CD4-positive, alpha-beta T cell (primary cell): ENCODE measurements around the gene PCDHGA9. TPM values are rescaled to one million over a fixed set of nuclear protein-coding genes. Genes with fewer than 3 reads are reported as not detected.

ENCODE experiments used
- ATAC-seq: fragments of 200-7000 bp; cut with Tn5 transposase; one replicate; pipeline ENCODE4 v1.10.0; 2022; ENCODE audit warnings: mild to moderate bottlenecking; ENCODE audit not compliant: poor library complexity
- CTCF ChIA-PET: fragments of 350-600 bp; sonication (Branson Sonifier 250); formaldehyde crosslinking; loops from one replicate; lab custom pipeline; 2021; ENCODE audit warnings: antibody characterized with exemption, inconsistent platforms; lab: Charles Lee
- POLR2A ChIA-PET: fragments of 350-600 bp; sonication (Branson Sonifier 250); formaldehyde crosslinking; loops from one replicate; lab custom pipeline; 2021; ENCODE audit warnings: antibody characterized with exemption, inconsistent platforms; lab: Charles Lee
- DNase-seq, 14 experiments: peaks; one replicate each; pipeline ENCODE4 v3.0.0-alpha.2; 2013 to 2020; ENCODE audit warnings: mixed read lengths in 2 of 14
- H3K27ac ChIP-seq, 2 donors: one replicate each; pipeline versions ENCODE4 v1.5.1 to v1.7.0; 2013; ENCODE audit warnings: low read length in 2 of 2, low read depth in 1 of 2, mild to moderate bottlenecking in 1 of 2
- H3K27me3 ChIP-seq, 2 experiments: 1 replicate in 1 of 2; 2 replicates in 1 of 2; pipeline versions ENCODE4 v1.6.1 to v1.7.0; 2013; ENCODE audit warnings: low read length in 2 of 2, control low read depth in 1 of 2, mild to moderate bottlenecking in 1 of 2, moderate library complexity in 1 of 2; ENCODE audit not compliant: insufficient read depth in 2 of 2, control insufficient read depth in 1 of 2
- H3K36me3 ChIP-seq: one replicate; pipeline ENCODE4 v1.6.1; 2013; ENCODE audit warnings: low read length, control low read depth; ENCODE audit not compliant: insufficient read depth
- H3K4me1 ChIP-seq: one replicate; pipeline ENCODE4 v1.6.1; 2013; ENCODE audit warnings: low read length, control low read depth; ENCODE audit not compliant: insufficient read depth
- H3K4me3 ChIP-seq: one replicate; pipeline ENCODE4 v1.5.1; 2013; ENCODE audit warnings: mild to moderate bottlenecking, low read length, moderate library complexity
- H3K9me3 ChIP-seq, 2 experiments: 1 replicate in 1 of 2; 2 replicates in 1 of 2; pipeline versions ENCODE4 v1.6.1 to v1.7.0; 2013; ENCODE audit warnings: low read length in 2 of 2, mild to moderate bottlenecking in 2 of 2, control low read depth in 1 of 2, moderate library complexity in 1 of 2; ENCODE audit not compliant: control insufficient read depth in 1 of 2, insufficient read depth in 1 of 2
- H3K27ac Mint-ChIP-seq: one replicate; pipeline ENCODE4 v1.8.0; 2020; ENCODE audit warnings: mixed read lengths
- H3K27me3 Mint-ChIP-seq: one replicate; pipeline ENCODE4 v1.8.0; 2021; ENCODE audit warnings: mixed read lengths
- H3K36me3 Mint-ChIP-seq: one replicate; pipeline ENCODE4 v1.8.0; 2021; ENCODE audit warnings: low read depth, mixed read lengths
- H3K4me1 Mint-ChIP-seq: one replicate; pipeline ENCODE4 v1.8.0; 2021; ENCODE audit warnings: low read depth, mixed read lengths
- H3K4me3 Mint-ChIP-seq: one replicate; pipeline ENCODE4 v1.8.0; 2020; ENCODE audit warnings: mild to moderate bottlenecking, mixed read lengths
- H3K9me3 Mint-ChIP-seq: one replicate; pipeline ENCODE4 v1.8.0; 2020; ENCODE audit warnings: mixed read lengths
- intact Hi-C, 2 experiments: fragments of 100-400 bp; cut with DNase I in 1 of 2; cut with micrococcal nuclease in 1 of 2; formaldehyde crosslinking; loops; one replicate each; pipeline versions ENCODE4 v1.15.1 to v1.9.0; 2023 to 2025; cut with DNase I, micrococcal nuclease
- total RNA-seq, 174 experiments: library from RNA in 2 of 174; stranded (reverse) in 2 of 174; gene quantifications; one replicate each; pipeline ENCODE4 v1.2.3 and lab custom pipeline; 2021 to 2026
- TF ChIP-seq, protein P1 (sequence below): fragments of 200-600 bp; IDR thresholded peaks from one replicate; pipeline ENCODE4 v1.8.0; 2022; ENCODE audit warnings: antibody characterized with exemption, mild to moderate bottlenecking

PCDHGA9 gene
- total RNA-seq, 2 experiments from 2014 or later, result not detected

DNA sequence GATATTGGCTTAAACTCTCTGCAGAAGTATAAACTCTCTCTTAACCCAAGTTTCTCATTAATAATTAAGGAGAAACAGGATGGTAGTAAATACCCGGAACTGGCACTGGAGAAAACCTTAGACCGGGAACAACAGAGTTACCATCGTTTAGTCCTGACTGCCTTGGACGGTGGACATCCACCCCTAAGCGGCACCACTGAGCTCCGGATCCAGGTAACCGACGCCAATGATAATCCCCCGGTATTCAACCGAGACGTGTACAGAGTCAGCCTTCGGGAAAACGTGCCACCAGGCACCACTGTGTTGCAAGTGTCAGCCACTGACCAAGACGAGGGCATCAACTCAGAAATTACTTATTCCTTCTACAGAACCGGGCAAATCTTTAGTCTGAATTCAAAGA lies 4.0 kb upstream of the PCDHGA9 start:
- Histone ChIP-seq H3K9me3 (peaks cover 32 to 56% of the 10 kb centered on the region in 2 experiments), H3K4me1 (no peaks in the 10 kb centered on the region), H3K4me3 (no peak overlapping the region), H3K27ac (no peak overlapping the region), H3K27me3 (peaks cover 55 to 80% of the 10 kb centered on the region in 2 experiments), H3K36me3 (no peaks in the 10 kb centered on the region)
- H3K27me3 Mint-ChIP-seq, result peaks cover 80% of the 10 kb centered on the region
- ChIA-PET POLR2A (no interaction called here), CTCF (interaction anchor here (1.9 to 3.0 kb wide), 2 partner anchors 114 to 159 kb away, joined by 10 to 11 read pairs; no protein-coding TSS in a partner anchor)
- peaks cover 7% of the 10 kb centered on the region for H3K9me3 Mint-ChIP-seq
- intact Hi-C loops, result no loop called here
- TF ChIP-seq, protein P1, sequence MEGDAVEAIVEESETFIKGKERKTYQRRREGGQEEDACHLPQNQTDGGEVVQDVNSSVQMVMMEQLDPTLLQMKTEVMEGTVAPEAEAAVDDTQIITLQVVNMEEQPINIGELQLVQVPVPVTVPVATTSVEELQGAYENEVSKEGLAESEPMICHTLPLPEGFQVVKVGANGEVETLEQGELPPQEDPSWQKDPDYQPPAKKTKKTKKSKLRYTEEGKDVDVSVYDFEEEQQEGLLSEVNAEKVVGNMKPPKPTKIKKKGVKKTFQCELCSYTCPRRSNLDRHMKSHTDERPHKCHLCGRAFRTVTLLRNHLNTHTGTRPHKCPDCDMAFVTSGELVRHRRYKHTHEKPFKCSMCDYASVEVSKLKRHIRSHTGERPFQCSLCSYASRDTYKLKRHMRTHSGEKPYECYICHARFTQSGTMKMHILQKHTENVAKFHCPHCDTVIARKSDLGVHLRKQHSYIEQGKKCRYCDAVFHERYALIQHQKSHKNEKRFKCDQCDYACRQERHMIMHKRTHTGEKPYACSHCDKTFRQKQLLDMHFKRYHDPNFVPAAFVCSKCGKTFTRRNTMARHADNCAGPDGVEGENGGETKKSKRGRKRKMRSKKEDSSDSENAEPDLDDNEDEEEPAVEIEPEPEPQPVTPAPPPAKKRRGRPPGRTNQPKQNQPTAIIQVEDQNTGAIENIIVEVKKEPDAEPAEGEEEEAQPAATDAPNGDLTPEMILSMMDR, result no peak
- DNase-seq (no peak), ATAC-seq (no peak)
- no peak overlapping the region for H3K27ac Mint-ChIP-seq
- H3K36me3 Mint-ChIP-seq, result peaks cover 26% of the 10 kb centered on the region
- peaks cover 3% of the 10 kb centered on the region for H3K4me1 Mint-ChIP-seq
- no peak overlapping the region for H3K4me3 Mint-ChIP-seq

DNA sequence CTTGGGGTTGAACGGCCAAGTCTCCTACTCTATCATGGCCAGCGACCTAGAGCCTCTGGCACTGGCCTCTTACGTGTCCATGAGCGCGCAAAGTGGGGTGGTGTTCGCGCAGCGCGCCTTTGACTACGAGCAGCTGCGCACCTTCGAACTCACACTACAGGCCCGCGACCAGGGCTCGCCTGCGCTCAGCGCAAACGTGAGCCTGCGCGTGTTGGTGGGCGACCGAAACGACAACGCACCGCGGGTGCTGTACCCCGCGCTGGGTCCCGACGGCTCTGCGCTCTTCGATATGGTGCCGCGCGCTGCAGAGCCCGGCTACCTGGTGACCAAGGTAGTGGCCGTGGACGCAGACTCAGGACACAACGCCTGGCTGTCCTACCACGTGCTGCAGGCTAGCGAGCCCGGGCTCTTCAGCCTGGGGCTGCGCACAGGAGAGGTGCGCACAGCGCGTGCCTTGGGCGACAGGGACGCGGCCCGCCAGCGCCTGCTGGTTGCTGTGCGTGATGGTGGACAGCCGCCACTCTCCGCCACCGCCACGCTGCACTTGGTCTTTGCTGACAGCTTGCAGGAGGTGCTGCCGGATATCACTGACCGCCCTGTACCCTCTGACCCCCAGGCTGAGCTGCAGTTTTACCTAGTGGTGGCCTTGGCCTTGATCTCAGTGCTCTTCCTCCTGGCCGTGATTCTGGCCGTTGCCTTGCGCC lies 2.9 kb upstream of the PCDHGA9 start:
- Mint-ChIP-seq H3K9me3 (peaks cover 8% of the 10 kb centered on the region), H3K27ac (no peak overlapping the region), H3K27me3 (peaks cover 82% of the 10 kb centered on the region), H3K36me3 (peaks cover 35% of the 10 kb centered on the region), H3K4me1 (peaks cover 3% of the 10 kb centered on the region), H3K4me3 (no peak overlapping the region)
- H3K4me1 ChIP-seq, result no peaks in the 10 kb centered on the region
- POLR2A ChIA-PET, result no interaction called here
- H3K27me3 ChIP-seq, result peaks cover 55 to 82% of the 10 kb centered on the region in 2 experiments
- H3K9me3 ChIP-seq, result peaks cover 30 to 52% of the 10 kb centered on the region in 2 experiments
- H3K36me3 ChIP-seq, result no peaks in the 10 kb centered on the region
- TF ChIP-seq, protein P1, result no peak
- H3K27ac ChIP-seq, result no peak overlapping the region
- CTCF ChIA-PET, result no interaction called here
- ATAC-seq, result no peak
- no peak for DNase-seq
- intact Hi-C loops, result no loop called here
- H3K4me3 ChIP-seq, result no peak overlapping the region

DNA sequence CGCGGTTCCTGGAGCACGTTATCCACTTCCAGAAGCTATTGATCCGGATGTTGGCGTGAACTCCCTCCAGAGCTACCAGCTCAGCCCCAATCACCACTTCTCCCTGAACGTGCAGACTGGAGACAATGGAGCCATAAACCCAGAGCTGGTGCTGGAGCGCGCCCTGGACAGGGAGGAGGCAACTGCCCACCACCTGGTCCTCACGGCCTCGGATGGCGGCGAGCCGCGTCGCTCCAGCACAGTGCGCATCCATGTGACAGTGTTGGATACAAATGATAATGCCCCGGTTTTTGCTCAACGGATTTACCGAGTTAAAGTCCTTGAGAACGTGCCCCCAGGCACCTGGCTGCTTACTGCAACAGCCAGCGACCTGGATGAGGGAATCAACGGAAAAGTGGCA lies 809 bp downstream of the PCDHGA9 start:
- Mint-ChIP-seq H3K4me1 (peaks cover 7% of the 10 kb centered on the region), H3K4me3 (no peak overlapping the region), H3K9me3 (peaks cover 7% of the 10 kb centered on the region), H3K27ac (no peak overlapping the region), H3K36me3 (peaks cover 29% of the 10 kb centered on the region), H3K27me3 (peaks cover 82% of the 10 kb centered on the region)
- intact Hi-C loops, result no loop called here
- H3K9me3 ChIP-seq, result peaks cover 49 to 51% of the 10 kb centered on the region in 2 experiments
- H3K27me3 ChIP-seq, result peaks cover 54 to 86% of the 10 kb centered on the region in 2 experiments
- no peak overlapping the region for H3K27ac ChIP-seq
- no peak overlapping the region for H3K4me3 ChIP-seq
- TF ChIP-seq, protein P1, result no peak
- ChIA-PET POLR2A (no interaction called here), CTCF (no interaction called here)
- no peak for DNase-seq
- no peak for ATAC-seq
- no peaks in the 10 kb centered on the region for H3K36me3 ChIP-seq
- no peaks in the 10 kb centered on the region for H3K4me1 ChIP-seq
